GM23338 (cell line): ENCODE measurements around the gene S100A16. TPM values are rescaled to one million over a fixed set of nuclear protein-coding genes. Genes with fewer than 3 reads are reported as not detected.

ENCODE experiments used
- ATAC-seq: fragments of 200-7000 bp; cut with Tn5 transposase; 3 replicates; pipeline ENCODE4 v1.9.1; 2020
- DNase-seq: peaks from one replicate; pipeline ENCODE4 v3.0.0-alpha.2; 2015; ENCODE audit warnings: low spot score
- H2AFZ ChIP-seq: fragments of 200-600 bp; sonication (generic); 2 replicates; pipeline ENCODE4 v1.8.0; 2016; ENCODE audit warnings: antibody characterized with exemption, mild to moderate bottlenecking, moderate library complexity
- H3F3A ChIP-seq: fragments of 200-600 bp; sonication (generic); replicated peaks from 2 replicates; pipeline ENCODE4 v1.8.0; 2017; ENCODE audit warnings: antibody characterized with exemption, mixed run types, low read depth
- H3K27ac ChIP-seq: fragments of 200-600 bp; sonication (generic); 2 replicates; pipeline ENCODE4 v1.6.1; 2016; ENCODE audit warnings: low read depth
- H3K27me3 ChIP-seq: fragments of 200-600 bp; sonication (generic); 2 replicates; pipeline ENCODE4 v1.8.0; 2016; ENCODE audit warnings: mild to moderate bottlenecking, mixed run types, moderate library complexity; ENCODE audit not compliant: insufficient read depth
- H3K36me3 ChIP-seq: fragments of 200-600 bp; sonication (generic); 2 replicates; pipeline ENCODE4 v1.8.0; 2016; ENCODE audit warnings: mild to moderate bottlenecking; ENCODE audit not compliant: insufficient read depth
- H3K4me1 ChIP-seq: fragments of 200-600 bp; sonication (generic); 2 replicates; pipeline ENCODE4 v1.8.0; 2016; ENCODE audit warnings: mild to moderate bottlenecking, moderate library complexity; ENCODE audit not compliant: insufficient read depth
- H3K4me2 ChIP-seq: fragments of 200-600 bp; sonication (generic); 2 replicates; pipeline ENCODE4 v1.7.1; 2017; ENCODE audit warnings: mixed run types
- H3K4me3 ChIP-seq: fragments of 200-600 bp; sonication (generic); 2 replicates; pipeline ENCODE4 v1.6.1; 2016; ENCODE audit warnings: mixed run types
- H3K79me2 ChIP-seq: fragments of 200-600 bp; sonication (generic); replicated peaks from 2 replicates; pipeline ENCODE4 v1.8.0; 2017; ENCODE audit warnings: mild to moderate bottlenecking; ENCODE audit not compliant: insufficient read depth
- H3K9me2 ChIP-seq: fragments of 200-600 bp; sonication (generic); 2 replicates; pipeline ENCODE4 v1.8.0; 2017; ENCODE audit not compliant: insufficient read depth
- H4K20me1 ChIP-seq: fragments of 200-600 bp; sonication (generic); replicated peaks from 2 replicates; pipeline ENCODE4 v1.8.0; 2017; ENCODE audit warnings: mild to moderate bottlenecking; ENCODE audit not compliant: insufficient read depth
- H3K27ac Mint-ChIP-seq: 2 replicates; pipeline ENCODE4 v1.8.0; 2020; ENCODE audit warnings: inconsistent platforms, mild to moderate bottlenecking, moderate library complexity, mixed read lengths
- H3K27me3 Mint-ChIP-seq: 3 replicates; pipeline ENCODE4 v1.8.0; 2022; ENCODE audit warnings: low read depth, mild to moderate bottlenecking, moderate library complexity, mixed read lengths, inconsistent platforms; ENCODE audit not compliant: insufficient read depth, poor library complexity
- H3K36me3 Mint-ChIP-seq: 3 replicates; pipeline ENCODE4 v1.8.0; 2021; ENCODE audit warnings: low read depth, mild to moderate bottlenecking, inconsistent platforms, moderate library complexity, mixed read lengths
- H3K4me1 Mint-ChIP-seq: 3 replicates; pipeline ENCODE4 v1.8.0; 2020; ENCODE audit warnings: mild to moderate bottlenecking, inconsistent platforms, mixed read lengths
- H3K4me3 Mint-ChIP-seq: 3 replicates; pipeline ENCODE4 v1.8.0; 2021; ENCODE audit warnings: moderate library complexity, mild to moderate bottlenecking, inconsistent platforms, mixed read lengths
- H3K9me3 Mint-ChIP-seq: 3 replicates; pipeline ENCODE4 v1.8.0; 2020; ENCODE audit warnings: moderate library complexity, mild to moderate bottlenecking, inconsistent platforms, mixed read lengths
- CREB1 ChIP-seq: fragments of 250-450 bp; sonication (Bioruptor Pico); IDR thresholded peaks from 2 replicates; pipeline ENCODE4 v1.5.0; 2020; ENCODE audit warnings: low read depth, mild to moderate bottlenecking, moderate library complexity
- EZH2phosphoT487 ChIP-seq: fragments of 200-600 bp; sonication (generic); IDR thresholded peaks from one replicate; pipeline ENCODE4 v1.8.1; 2018; ENCODE audit warnings: antibody characterized with exemption; ENCODE audit not compliant: unreplicated experiment
- NANOG ChIP-seq: IDR thresholded peaks from 2 replicates; pipeline ENCODE4 v1.6.1; 2016; ENCODE audit warnings: antibody characterized with exemption, borderline replicate concordance
- POLR2AphosphoS5 ChIP-seq: IDR thresholded peaks from 2 replicates; pipeline ENCODE4 v1.6.1; 2016; ENCODE audit warnings: antibody characterized with exemption, low read depth
- STAT1 ChIP-seq: IDR thresholded peaks from one replicate; pipeline ENCODE4 v1.6.1; 2016; ENCODE audit warnings: antibody characterized with exemption; ENCODE audit not compliant: unreplicated experiment
- ZNF114 ChIP-seq: fragments of 250-450 bp; sonication (Bioruptor Pico); IDR thresholded peaks from 2 replicates; pipeline ENCODE4 v1.5.0; 2020; ENCODE audit warnings: mild to moderate bottlenecking, moderate library complexity
- ZNF331 ChIP-seq: fragments of 250-450 bp; sonication (Bioruptor Pico); IDR thresholded peaks from 2 replicates; pipeline ENCODE4 v1.5.0; 2020; ENCODE audit warnings: low read depth, mild to moderate bottlenecking, moderate library complexity
- polyA plus RNA-seq: library from polyadenylated mRNA; unstranded; fragments of >200 nt; fragmentation: Nextera tagmentation; extraction: Ambion mirVana; gene quantifications from 2 replicates; pipeline ENCODE4 v1.2.1, GENCODE V29; 2016
- total RNA-seq: library from RNA; depleted of rRNA; stranded (reverse); fragments of >200 nt; shearing (Covaris generic); gene quantifications from 2 replicates; pipeline ENCODE4 v1.2.3, GENCODE V29; 2014
- TF ChIP-seq, protein P1 (sequence below): IDR thresholded peaks from one replicate; pipeline ENCODE4 v1.6.1; 2018; ENCODE audit warnings: antibody characterized with exemption; ENCODE audit not compliant: unreplicated experiment
- TF ChIP-seq, protein P2 (sequence below): IDR thresholded peaks from 2 replicates; pipeline ENCODE4 v1.6.1; 2016; ENCODE audit warnings: antibody characterized with exemption

The S100A16 gene
- total and polyA plus RNA-seq, 2 experiments from 2014 or later: 13.0 to 20.4 TPM

DNA sequence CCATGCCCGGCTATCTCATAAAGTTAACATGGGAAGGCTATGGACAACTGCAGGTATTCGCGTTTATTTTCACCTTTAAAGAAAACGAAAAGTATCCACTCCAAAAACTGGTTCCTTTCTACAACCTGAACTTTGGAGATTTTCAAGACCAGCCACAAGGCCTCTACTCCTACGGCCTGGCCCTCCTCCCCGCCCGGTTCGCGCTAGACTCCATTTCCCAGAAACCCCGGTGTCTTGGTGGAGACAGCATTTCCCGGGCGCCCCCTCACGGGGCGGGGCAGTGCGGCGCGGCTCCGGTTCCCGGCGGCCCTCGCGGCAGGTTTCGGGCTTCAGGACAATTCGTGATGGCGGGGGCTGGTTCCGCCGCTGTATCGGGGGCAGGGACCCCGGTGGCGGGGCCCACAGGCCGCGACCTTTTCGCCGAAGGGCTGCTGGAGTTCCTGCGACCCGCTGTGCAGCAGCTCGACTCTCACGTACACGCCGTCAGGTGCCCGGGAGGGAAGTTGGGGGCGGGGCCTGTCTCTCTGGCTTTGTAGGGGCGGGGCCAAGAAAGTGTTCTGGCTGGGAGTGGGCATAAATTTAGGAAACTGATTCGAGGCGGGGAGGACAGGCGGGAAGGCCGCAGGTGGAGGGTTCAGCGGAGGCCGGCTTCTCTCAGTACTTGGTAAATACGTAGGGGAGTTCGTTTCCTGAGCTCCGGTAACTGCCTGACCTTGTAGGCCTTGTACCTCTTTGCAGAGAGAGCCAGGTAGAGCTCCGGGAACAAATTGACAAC, 45.6 kb upstream of the S100A16 start, which contains the start of gene SNAPIN (continued):
- TF ChIP-seq EZH2phosphoT487: no peak
- TF ChIP-seq, protein P1, sequence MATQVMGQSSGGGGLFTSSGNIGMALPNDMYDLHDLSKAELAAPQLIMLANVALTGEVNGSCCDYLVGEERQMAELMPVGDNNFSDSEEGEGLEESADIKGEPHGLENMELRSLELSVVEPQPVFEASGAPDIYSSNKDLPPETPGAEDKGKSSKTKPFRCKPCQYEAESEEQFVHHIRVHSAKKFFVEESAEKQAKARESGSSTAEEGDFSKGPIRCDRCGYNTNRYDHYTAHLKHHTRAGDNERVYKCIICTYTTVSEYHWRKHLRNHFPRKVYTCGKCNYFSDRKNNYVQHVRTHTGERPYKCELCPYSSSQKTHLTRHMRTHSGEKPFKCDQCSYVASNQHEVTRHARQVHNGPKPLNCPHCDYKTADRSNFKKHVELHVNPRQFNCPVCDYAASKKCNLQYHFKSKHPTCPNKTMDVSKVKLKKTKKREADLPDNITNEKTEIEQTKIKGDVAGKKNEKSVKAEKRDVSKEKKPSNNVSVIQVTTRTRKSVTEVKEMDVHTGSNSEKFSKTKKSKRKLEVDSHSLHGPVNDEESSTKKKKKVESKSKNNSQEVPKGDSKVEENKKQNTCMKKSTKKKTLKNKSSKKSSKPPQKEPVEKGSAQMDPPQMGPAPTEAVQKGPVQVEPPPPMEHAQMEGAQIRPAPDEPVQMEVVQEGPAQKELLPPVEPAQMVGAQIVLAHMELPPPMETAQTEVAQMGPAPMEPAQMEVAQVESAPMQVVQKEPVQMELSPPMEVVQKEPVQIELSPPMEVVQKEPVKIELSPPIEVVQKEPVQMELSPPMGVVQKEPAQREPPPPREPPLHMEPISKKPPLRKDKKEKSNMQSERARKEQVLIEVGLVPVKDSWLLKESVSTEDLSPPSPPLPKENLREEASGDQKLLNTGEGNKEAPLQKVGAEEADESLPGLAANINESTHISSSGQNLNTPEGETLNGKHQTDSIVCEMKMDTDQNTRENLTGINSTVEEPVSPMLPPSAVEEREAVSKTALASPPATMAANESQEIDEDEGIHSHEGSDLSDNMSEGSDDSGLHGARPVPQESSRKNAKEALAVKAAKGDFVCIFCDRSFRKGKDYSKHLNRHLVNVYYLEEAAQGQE: no peak
- peak; percentile 80 for TF ChIP-seq POLR2AphosphoS5
- TF ChIP-seq ZNF114: no peak

DNA sequence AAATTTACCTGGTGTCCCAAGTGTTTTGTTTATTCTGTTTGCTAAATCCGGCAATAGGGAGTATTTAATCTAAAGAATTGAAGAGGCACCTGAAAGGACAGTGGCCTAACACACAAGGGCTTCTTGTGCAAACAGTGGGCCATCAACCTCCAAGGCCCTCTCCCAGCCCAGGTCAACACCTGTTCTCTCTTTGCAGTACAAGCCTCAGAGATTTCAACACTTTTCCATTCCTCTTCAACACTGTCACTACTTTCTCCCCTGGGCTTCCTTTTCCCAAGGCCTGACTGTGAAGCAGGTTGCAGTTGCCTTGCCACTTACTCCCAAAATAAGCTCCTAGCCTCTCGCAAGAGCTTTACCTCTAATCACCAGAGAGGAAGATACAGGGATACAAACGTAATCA, 42.4 kb upstream of the S100A16 start:
- 0 out of 2 replicates have a peak, but pooled peaks cover 9% of the 10 kb centered on the region for H3F3A ChIP-seq
- DNase-seq (no peak), ATAC-seq (no peak)
- H4K20me1 ChIP-seq: peaks cover 5% of the 10 kb centered on the region; the same call in 1 of the 2 replicates
- H2AFZ ChIP-seq: no peak overlapping the region
- Mint-ChIP-seq H3K36me3 (peaks cover 4% of the 10 kb centered on the region; the same call in 2 of the 3 replicates), H3K9me3 (no peaks in the 10 kb centered on the region), H3K27me3 (peaks cover 7% of the 10 kb centered on the region), H3K4me3 (no peak overlapping the region), H3K4me1 (peaks cover 7% of the 10 kb centered on the region), H3K27ac (no peak overlapping the region)
- peaks cover 13% of the 10 kb centered on the region for H3K79me2 ChIP-seq
- peaks cover 8% of the 10 kb centered on the region for H3K4me1 ChIP-seq
- H3K9me2 ChIP-seq: no peaks in the 10 kb centered on the region
- H3K4me2 ChIP-seq: no peak overlapping the region
- H3K27me3 ChIP-seq: no peaks in the 10 kb centered on the region
- TF ChIP-seq EZH2phosphoT487: no peak
- TF ChIP-seq, protein P2, sequence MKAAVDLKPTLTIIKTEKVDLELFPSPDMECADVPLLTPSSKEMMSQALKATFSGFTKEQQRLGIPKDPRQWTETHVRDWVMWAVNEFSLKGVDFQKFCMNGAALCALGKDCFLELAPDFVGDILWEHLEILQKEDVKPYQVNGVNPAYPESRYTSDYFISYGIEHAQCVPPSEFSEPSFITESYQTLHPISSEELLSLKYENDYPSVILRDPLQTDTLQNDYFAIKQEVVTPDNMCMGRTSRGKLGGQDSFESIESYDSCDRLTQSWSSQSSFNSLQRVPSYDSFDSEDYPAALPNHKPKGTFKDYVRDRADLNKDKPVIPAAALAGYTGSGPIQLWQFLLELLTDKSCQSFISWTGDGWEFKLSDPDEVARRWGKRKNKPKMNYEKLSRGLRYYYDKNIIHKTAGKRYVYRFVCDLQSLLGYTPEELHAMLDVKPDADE: no peak
- no peak for TF ChIP-seq CREB1 (CRISPR knock-in tag)
- no peak overlapping the region for H3K4me3 ChIP-seq
- no peaks in the 10 kb centered on the region for H3K36me3 ChIP-seq
- H3K27ac ChIP-seq: peak overlapping the region; percentile 72; the same call in 1 of the 2 replicates

DNA sequence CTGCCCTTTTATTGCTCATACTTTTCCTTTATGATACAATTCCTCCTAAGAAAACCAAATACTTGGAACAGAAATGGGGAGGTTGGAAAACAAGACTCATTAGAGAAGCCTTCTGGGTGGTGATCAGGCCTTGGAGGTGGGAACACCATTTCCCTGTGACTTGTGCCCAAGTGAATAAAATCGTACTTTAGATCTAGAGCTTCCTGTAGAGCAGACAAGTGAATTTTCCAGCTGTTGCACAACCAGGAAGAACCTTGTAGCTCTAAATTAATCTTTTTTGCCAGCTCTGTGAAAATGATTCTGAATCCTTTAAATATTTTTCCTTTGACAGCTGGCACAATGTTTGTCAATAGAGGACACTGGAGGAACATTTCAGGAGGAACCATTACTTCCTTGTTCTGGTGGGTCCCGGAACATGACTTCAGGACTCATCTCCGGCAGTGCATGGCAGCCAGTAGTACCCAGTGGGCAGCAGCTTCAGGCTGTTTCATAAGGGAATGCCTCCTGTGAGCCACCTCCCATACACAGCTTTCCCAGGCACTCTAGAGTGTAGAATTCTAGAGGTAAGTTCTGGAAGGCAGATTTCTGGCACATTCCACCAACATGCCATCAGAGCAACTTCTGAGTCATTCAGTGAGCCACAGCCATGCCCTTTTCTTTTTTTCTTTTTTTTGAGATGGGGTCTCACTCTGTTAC, 40.0 kb upstream of the S100A16 start:
- Mint-ChIP-seq H3K4me3 (no peak overlapping the region), H3K4me1 (no peaks in the 10 kb centered on the region), H3K36me3 (no peaks in the 10 kb centered on the region), H3K9me3 (no peaks in the 10 kb centered on the region), H3K27me3 (peaks cover 12% of the 10 kb centered on the region), H3K27ac (no peak overlapping the region)
- Histone ChIP-seq H3K4me2 (no peak overlapping the region), H3K4me1 (no peaks in the 10 kb centered on the region), H3K9me2 (no peaks in the 10 kb centered on the region), H3F3A (no peaks in the 10 kb centered on the region), H3K27me3 (no peaks in the 10 kb centered on the region), H3K79me2 (no peaks in the 10 kb centered on the region), H4K20me1 (0 out of 2 replicates have a peak, but pooled peaks cover 3% of the 10 kb centered on the region), H3K36me3 (no peaks in the 10 kb centered on the region), H3K27ac (no peak overlapping the region), H3K4me3 (no peak overlapping the region), H2AFZ (no peak overlapping the region)
- no peak for DNase-seq
- ATAC-seq: no peak
- TF ChIP-seq, protein P2: no peak
- no peak for TF ChIP-seq ZNF331
- TF ChIP-seq EZH2phosphoT487: no peak
- TF ChIP-seq, protein P1: no peak
- TF ChIP-seq POLR2AphosphoS5: no peak
- TF ChIP-seq NANOG: no peak
- no peak for TF ChIP-seq STAT1
